Measurements from ENCODE around the gene IFNA2.
"Not testable (repeated sequence)": the region's sequence is repeated elsewhere in the genome, so short reads cannot be mapped to it uniquely, and the experiment has no call there.

IFNA2 gene

GRCh38 chr9:21402386-21403251 lies 17.4 kb upstream of the IFNA2 start:
- Mint-ChIP-seq H3K4me1 (ENCODE audit: low read depth) (peaks cover 18% of the 10 kb centered on the region), H3K27ac (no peak overlapping the region), H3K36me3 (ENCODE audit: low read depth) (no peaks in the 10 kb centered on the region), H3K27me3 (peaks cover 57% of the 10 kb centered on the region), H3K4me3 (peak overlapping the region; percentile 65), H3K9me3 (no peaks in the 10 kb centered on the region)
- DNase-seq = peak; percentile 49

GRCh38 chr9:21399956-21400355 lies 14.8 kb upstream of the IFNA2 start:
- Mint-ChIP-seq H3K27me3 (peaks cover 78% of the 10 kb centered on the region), H3K4me3 (no peak overlapping the region), H3K4me1 (ENCODE audit: low read depth) (peaks cover 29% of the 10 kb centered on the region), H3K36me3 (ENCODE audit: low read depth) (no peaks in the 10 kb centered on the region), H3K9me3 (no peaks in the 10 kb centered on the region), H3K27ac (no peak overlapping the region)
- no peak for DNase-seq

GRCh38 chr9:21398955-21399489 lies 13.8 kb upstream of the IFNA2 start:
- Mint-ChIP-seq H3K4me1 (ENCODE audit: low read depth) (peaks cover 29% of the 10 kb centered on the region), H3K9me3 (no peaks in the 10 kb centered on the region), H3K36me3 (ENCODE audit: low read depth) (no peaks in the 10 kb centered on the region), H3K4me3 (no peak overlapping the region), H3K27me3 (peaks cover 74% of the 10 kb centered on the region), H3K27ac (no peak overlapping the region)
- no peak for DNase-seq

- Mint-ChIP-seq H3K4me3 (peak overlapping the region; percentile 68), H3K36me3 (ENCODE audit: low read depth) (no peaks in the 10 kb centered on the region), H3K27me3 (peaks cover 68% of the 10 kb centered on the region), H3K27ac (no peak overlapping the region), H3K4me1 (ENCODE audit: low read depth) (peaks cover 23% of the 10 kb centered on the region), H3K9me3 (no peaks in the 10 kb centered on the region)
- peak; percentile 79 for DNase-seq
Observed at GRCh38 chr9:21395778-21396717, 10.8 kb upstream of the IFNA2 start.

GRCh38 chr9:21392270-21392669 lies 7.1 kb upstream of the IFNA2 start:
- peaks cover 11% of the 10 kb centered on the region for H3K4me1 Mint-ChIP-seq (ENCODE audit: low read depth)
- peaks cover 60% of the 10 kb centered on the region for H3K27me3 Mint-ChIP-seq
- H3K36me3 Mint-ChIP-seq (ENCODE audit: low read depth) = no peaks in the 10 kb centered on the region
- no peak for DNase-seq
- H3K4me3 Mint-ChIP-seq = no peak overlapping the region
- H3K9me3 Mint-ChIP-seq = no peaks in the 10 kb centered on the region
- H3K27ac Mint-ChIP-seq = no peak overlapping the region

GRCh38 chr9:21383627-21384026 lies 1.6 kb downstream of the IFNA2 start:
- Mint-ChIP-seq H3K4me3 (no peak overlapping the region), H3K27me3 (peaks cover 50% of the 10 kb centered on the region), H3K36me3 (ENCODE audit: low read depth) (no peaks in the 10 kb centered on the region), H3K4me1 (ENCODE audit: low read depth) (peaks cover 16% of the 10 kb centered on the region), H3K9me3 (no peaks in the 10 kb centered on the region), H3K27ac (no peak overlapping the region)
- no peak for DNase-seq

GRCh38 chr9:21381448-21382339 lies 3.5 kb downstream of the IFNA2 start:
- no peak overlapping the region for H3K4me3 Mint-ChIP-seq
- no peaks in the 10 kb centered on the region for H3K36me3 Mint-ChIP-seq (ENCODE audit: low read depth)
- peaks cover 16% of the 10 kb centered on the region for H3K4me1 Mint-ChIP-seq (ENCODE audit: low read depth)
- no peaks in the 10 kb centered on the region for H3K9me3 Mint-ChIP-seq
- no peak for DNase-seq
- H3K27ac Mint-ChIP-seq = no peak overlapping the region
- H3K27me3 Mint-ChIP-seq = peaks cover 56% of the 10 kb centered on the region

GRCh38 chr9:21371467-21371866 lies 13.7 kb downstream of the IFNA2 start:
- not testable (repeated sequence) for H3K36me3 Mint-ChIP-seq (ENCODE audit: low read depth); DNase-seq; H3K9me3 Mint-ChIP-seq; H3K4me1 Mint-ChIP-seq (ENCODE audit: low read depth); H3K27ac Mint-ChIP-seq; H3K4me3 Mint-ChIP-seq
- peaks cover 23% of the 10 kb centered on the region for H3K27me3 Mint-ChIP-seq

GRCh38 chr9:21367957-21368356 lies 17.2 kb downstream of the IFNA2 start, which contains the start of gene IFNA13:
TSS of gene IFNA13 (minus strand) at chr9:21368057. CDS start at chr9:21368010, 47 bp downstream.
- H3K27ac Mint-ChIP-seq = no peak within 1 kb of the TSS
- no peaks in the 10 kb centered on the region for H3K9me3 Mint-ChIP-seq
- peaks cover 39% of the 10 kb centered on the region for H3K27me3 Mint-ChIP-seq
- DNase-seq = no peak
- no peaks in the 10 kb centered on the region for H3K36me3 Mint-ChIP-seq (ENCODE audit: low read depth)
- no peak within 1 kb of the TSS for H3K4me3 Mint-ChIP-seq
- H3K4me1 Mint-ChIP-seq (ENCODE audit: low read depth) = no peaks in the 10 kb centered on the region

GRCh38 chr9:21367169-21367568 lies 18.0 kb downstream of the IFNA2 start:
- not testable (repeated sequence) for H3K27ac Mint-ChIP-seq; H3K36me3 Mint-ChIP-seq (ENCODE audit: low read depth); H3K4me3 Mint-ChIP-seq; H3K4me1 Mint-ChIP-seq (ENCODE audit: low read depth); DNase-seq; H3K9me3 Mint-ChIP-seq
- peaks cover 42% of the 10 kb centered on the region for H3K27me3 Mint-ChIP-seq

GRCh38 chr9:21362287-21362686 lies 22.9 kb downstream of the IFNA2 start:
- no peak for DNase-seq
- Mint-ChIP-seq H3K36me3 (ENCODE audit: low read depth) (no peaks in the 10 kb centered on the region), H3K9me3 (no peaks in the 10 kb centered on the region), H3K27me3 (peaks cover 36% of the 10 kb centered on the region), H3K27ac (no peak overlapping the region), H3K4me3 (no peak overlapping the region), H3K4me1 (ENCODE audit: low read depth) (peaks cover 16% of the 10 kb centered on the region)

GRCh38 chr9:21357479-21358460 lies 27.4 kb downstream of the IFNA2 start:
- Mint-ChIP-seq H3K36me3 (ENCODE audit: low read depth) (no peaks in the 10 kb centered on the region), H3K27me3 (peaks cover 26% of the 10 kb centered on the region), H3K4me1 (ENCODE audit: low read depth) (peaks cover 21% of the 10 kb centered on the region), H3K27ac (peak overlapping the region; percentile 79), H3K9me3 (peaks cover 10% of the 10 kb centered on the region), H3K4me3 (peak overlapping the region; percentile 49)
- no peak for DNase-seq

GRCh38 chr9:21350787-21351186 lies 34.4 kb downstream of the IFNA2 start, which contains the start of gene IFNA6:
TSS of gene IFNA6 (minus strand) at chr9:21350887. CDS start at chr9:21350887, 0 bp downstream.
- Mint-ChIP-seq H3K36me3 (ENCODE audit: low read depth) (no peaks in the 10 kb centered on the region), H3K27me3 (peaks cover 40% of the 10 kb centered on the region), H3K4me3 (no peak within 1 kb of the TSS), H3K9me3 (peaks cover 10% of the 10 kb centered on the region), H3K4me1 (ENCODE audit: low read depth) (no peaks in the 10 kb centered on the region), H3K27ac (no peak within 1 kb of the TSS)
- DNase-seq = no peak

All from activated T-cell treated with anti-CD3 and anti-CD28 coated beads, Interleukin-2, amount 50 U/mL, for 24 hours (primary cell).